Caco-2 (cell line): Measurements from ENCODE around the gene GNAQ. TPM values are rescaled to one million over a fixed set of nuclear protein-coding genes. Genes with fewer than 3 reads are reported as not detected.

ENCODE experiments used
- BruUV-seq: library from RNA; stranded (reverse); fragments of 400-500 nt; replicated peaks from 2 replicates; lab custom pipeline; 2021; lab: Mats Ljungman, UMichigan
- CTCF ChIA-PET: fragments of 300-600 bp; sonication (Branson Sonifier 250); formaldehyde crosslinking; loops from one replicate; lab custom pipeline; 2022; ENCODE audit warnings: antibody characterized with exemption; lab: Charles Lee
- POLR2A ChIA-PET: fragments of 300-600 bp; sonication (Branson Sonifier 250); formaldehyde crosslinking; loops from one replicate; lab custom pipeline; 2022; ENCODE audit warnings: antibody characterized with exemption; lab: Charles Lee
- DNase-seq, 2 experiments: peaks; one replicate each; pipeline versions ENCODE4 v3.0.0 to v3.0.0-alpha.2; 2020 to 2022
- H3K27me3 ChIP-seq: replicated peaks from 2 replicates; pipeline ENCODE4 v1.6.0; 2011; ENCODE audit warnings: low read length; ENCODE audit not compliant: control insufficient read depth, insufficient read depth
- H3K36me3 ChIP-seq: 2 replicates; pipeline ENCODE4 v1.5.1; 2011; ENCODE audit warnings: low read length; ENCODE audit not compliant: control insufficient read depth, insufficient read depth
- H3K4me1 ChIP-seq: fragments of 250-450 bp; sonication (Bioruptor Pico); 2 replicates; pipeline ENCODE4 v1.5.1; 2020; ENCODE audit warnings: mild to moderate bottlenecking
- H3K4me3 ChIP-seq: 2 replicates; pipeline ENCODE4 v1.5.1; 2011; ENCODE audit warnings: low read depth, mild to moderate bottlenecking, control low read depth, low read length
- H3K9me3 ChIP-seq: fragments of 250-450 bp; sonication (Bioruptor Pico); 2 replicates; pipeline ENCODE4 v1.5.1; 2020; ENCODE audit warnings: mild to moderate bottlenecking, moderate library complexity
- H3K27ac Mint-ChIP-seq: one replicate; pipeline ENCODE4 v1.8.0; 2022; ENCODE audit warnings: mixed read lengths; ENCODE audit not compliant: unreplicated experiment
- H3K27me3 Mint-ChIP-seq: one replicate; pipeline ENCODE4 v1.8.0; 2022; ENCODE audit warnings: mixed read lengths; ENCODE audit not compliant: insufficient read depth, unreplicated experiment
- H3K36me3 Mint-ChIP-seq: one replicate; pipeline ENCODE4 v1.8.0; 2022; ENCODE audit warnings: mild to moderate bottlenecking, mixed read lengths; ENCODE audit not compliant: insufficient read depth, unreplicated experiment
- H3K4me1 Mint-ChIP-seq: one replicate; pipeline ENCODE4 v1.8.0; 2022; ENCODE audit warnings: low read depth, mixed read lengths; ENCODE audit not compliant: unreplicated experiment
- H3K4me3 Mint-ChIP-seq: one replicate; pipeline ENCODE4 v1.8.0; 2022; ENCODE audit warnings: mild to moderate bottlenecking, moderate library complexity, mixed read lengths; ENCODE audit not compliant: unreplicated experiment
- H3K9me3 Mint-ChIP-seq: one replicate; pipeline ENCODE4 v1.8.0; 2022; ENCODE audit warnings: mixed read lengths; ENCODE audit not compliant: unreplicated experiment
- CTCF ChIP-seq, 2 experiments: fragments of 200-600 bp in 1 of 2; IDR thresholded peaks; 1 replicate in 1 of 2; 2 replicates in 1 of 2; pipeline versions ENCODE4 v1.5.1 to v1.8.0; 2011 to 2022; ENCODE audit warnings: antibody characterized with exemption in 1 of 2, control low read depth in 1 of 2, inconsistent platforms in 1 of 2, low read depth in 1 of 2, low read length in 1 of 2, mild to moderate bottlenecking in 1 of 2, moderate library complexity in 1 of 2; ENCODE audit not compliant: insufficient read depth in 1 of 2, severe bottlenecking in 1 of 2, unreplicated experiment in 1 of 2
- intact Hi-C: fragments of 100-400 bp; cut with micrococcal nuclease; formaldehyde crosslinking; loops from one replicate; pipeline ENCODE4 v1.10.0; 2022; ENCODE audit not compliant: unreplicated experiment
- total RNA-seq: library from RNA; stranded (reverse); gene quantifications from 2 replicates; pipeline ENCODE4 v1.2.3, GENCODE V29; 2022

Gene GNAQ
- total RNA-seq, 1 experiment from 2014 or later = 10.1 TPM

GRCh38 chr9:78026416-78026815 lies 5.2 kb downstream of the GNAQ start:
- no TSS peak for BruUV-seq
- Mint-ChIP-seq H3K36me3 (no peaks in the 10 kb centered on the region), H3K4me1 (no peaks in the 10 kb centered on the region), H3K9me3 (no peaks in the 10 kb centered on the region), H3K4me3 (no peak overlapping the region), H3K27ac (no peak overlapping the region), H3K27me3 (no peaks in the 10 kb centered on the region)
- TF ChIP-seq CTCF (IDR thresholded peaks at IDR 0.05; ENCODE audit: insufficient read depth in 1 of 2, low read depth in 1 of 2, low read length in 1 of 2, severe bottlenecking in 1 of 2, unreplicated experiment in 1 of 2) = no peak
- no peak overlapping the region for H3K4me3 ChIP-seq
- ChIA-PET POLR2A (no interaction called here), CTCF (no interaction called here)
- DNase-seq = no peak
- H3K9me3 ChIP-seq = no peaks in the 10 kb centered on the region
- H3K27me3 ChIP-seq = no peaks in the 10 kb centered on the region
- intact Hi-C loops = no loop called here
- H3K36me3 ChIP-seq = no peaks in the 10 kb centered on the region
- H3K4me1 ChIP-seq = no peaks in the 10 kb centered on the region

- no peak for DNase-seq
- H3K27ac Mint-ChIP-seq = no peak overlapping the region
- BruUV-seq = no TSS peak
- Histone ChIP-seq H3K36me3 (no peaks in the 10 kb centered on the region), H3K4me3 (no peak overlapping the region), H3K9me3 (no peaks in the 10 kb centered on the region), H3K27me3 (no peaks in the 10 kb centered on the region), H3K4me1 (no peaks in the 10 kb centered on the region)
- H3K27me3 Mint-ChIP-seq = no peaks in the 10 kb centered on the region
- TF ChIP-seq CTCF (IDR thresholded peaks at IDR 0.05; ENCODE audit: insufficient read depth in 1 of 2, low read depth in 1 of 2, low read length in 1 of 2, severe bottlenecking in 1 of 2, unreplicated experiment in 1 of 2) = no peak
- no peaks in the 10 kb centered on the region for H3K9me3 Mint-ChIP-seq
- H3K4me1 Mint-ChIP-seq = no peaks in the 10 kb centered on the region
- intact Hi-C loops = no loop called here
- H3K4me3 Mint-ChIP-seq = no peak overlapping the region
- no peaks in the 10 kb centered on the region for H3K36me3 Mint-ChIP-seq
- ChIA-PET POLR2A (no interaction called here), CTCF (no interaction called here)
Measured at GRCh38 chr9:78025186-78025585, 6.4 kb downstream of the GNAQ start.

GRCh38 chr9:78023003-78023741 lies 8.4 kb downstream of the GNAQ start:
- BruUV-seq = no TSS peak
- H3K27me3 ChIP-seq = no peaks in the 10 kb centered on the region
- no peak overlapping the region; the same call in 1 of the 2 replicates for H3K4me3 ChIP-seq
- Mint-ChIP-seq H3K27ac (no peak overlapping the region), H3K27me3 (no peaks in the 10 kb centered on the region), H3K9me3 (no peaks in the 10 kb centered on the region), H3K4me3 (peak overlapping the region; percentile 57), H3K36me3 (no peaks in the 10 kb centered on the region), H3K4me1 (no peaks in the 10 kb centered on the region)
- no peak for TF ChIP-seq CTCF (IDR thresholded peaks at IDR 0.05; ENCODE audit: insufficient read depth in 1 of 2, low read depth in 1 of 2, low read length in 1 of 2, severe bottlenecking in 1 of 2, unreplicated experiment in 1 of 2)
- DNase-seq = peak in 1 of 2 experiments; percentile 21
- POLR2A ChIA-PET = no interaction called here
- H3K9me3 ChIP-seq = no peaks in the 10 kb centered on the region
- CTCF ChIA-PET = no interaction called here
- intact Hi-C loops = no loop called here
- H3K4me1 ChIP-seq = no peaks in the 10 kb centered on the region
- H3K36me3 ChIP-seq = no peaks in the 10 kb centered on the region
